GM12878 (cell line): ENCODE results near the gene RPS3A.

Experiments
- CEBPZ ChIP-seq: fragments of 150-350 bp; IDR thresholded peaks from 2 replicates; pipeline ENCODE4 v1.6.1; 2016; ENCODE audit warnings: low read depth, low read length
- EZH2 ChIP-seq: IDR thresholded peaks from 2 replicates; pipeline ENCODE4 v1.6.1; 2012; ENCODE audit warnings: low read depth, mild to moderate bottlenecking, control low read depth, inconsistent platforms, low read length, borderline replicate concordance; ENCODE audit not compliant: control insufficient read depth
- SP1 ChIP-seq: IDR thresholded peaks from one replicate; pipeline ENCODE4 v1.6.1; 2011; ENCODE audit warnings: low read depth, low read length
- TF ChIP-seq, protein P1 (sequence below): fragments of 450-650 bp; IDR thresholded peaks from 2 replicates; pipeline ENCODE4 v1.6.1; 2017; ENCODE audit warnings: mild to moderate bottlenecking
- TF ChIP-seq, protein P2 (sequence below): fragments of 450-650 bp; conservative IDR thresholded peaks from 2 replicates; pipeline ENCODE4 v1.6.1; 2017; ENCODE audit warnings: mild to moderate bottlenecking, moderate library complexity

DNA sequence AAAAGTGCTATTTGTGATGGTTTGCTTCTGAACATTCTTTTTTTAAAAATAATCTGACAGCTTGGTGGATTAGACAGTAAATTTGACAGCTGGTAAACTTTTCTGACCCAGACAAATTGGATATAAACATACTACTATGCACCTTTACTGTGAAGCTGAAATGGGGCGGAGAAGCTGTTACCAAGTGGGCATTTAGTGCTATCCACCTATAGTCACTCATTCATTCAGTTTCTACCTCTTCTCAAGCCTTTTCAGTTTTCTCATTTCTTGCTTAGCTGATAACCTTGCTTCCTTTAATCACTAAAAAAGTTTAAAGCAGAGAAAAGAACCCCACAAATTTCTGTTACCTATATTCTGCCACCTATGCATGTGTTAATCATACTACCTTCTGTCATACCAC lies 5.2 kb downstream of the RPS3A start:
- TF ChIP-seq, protein P1, sequence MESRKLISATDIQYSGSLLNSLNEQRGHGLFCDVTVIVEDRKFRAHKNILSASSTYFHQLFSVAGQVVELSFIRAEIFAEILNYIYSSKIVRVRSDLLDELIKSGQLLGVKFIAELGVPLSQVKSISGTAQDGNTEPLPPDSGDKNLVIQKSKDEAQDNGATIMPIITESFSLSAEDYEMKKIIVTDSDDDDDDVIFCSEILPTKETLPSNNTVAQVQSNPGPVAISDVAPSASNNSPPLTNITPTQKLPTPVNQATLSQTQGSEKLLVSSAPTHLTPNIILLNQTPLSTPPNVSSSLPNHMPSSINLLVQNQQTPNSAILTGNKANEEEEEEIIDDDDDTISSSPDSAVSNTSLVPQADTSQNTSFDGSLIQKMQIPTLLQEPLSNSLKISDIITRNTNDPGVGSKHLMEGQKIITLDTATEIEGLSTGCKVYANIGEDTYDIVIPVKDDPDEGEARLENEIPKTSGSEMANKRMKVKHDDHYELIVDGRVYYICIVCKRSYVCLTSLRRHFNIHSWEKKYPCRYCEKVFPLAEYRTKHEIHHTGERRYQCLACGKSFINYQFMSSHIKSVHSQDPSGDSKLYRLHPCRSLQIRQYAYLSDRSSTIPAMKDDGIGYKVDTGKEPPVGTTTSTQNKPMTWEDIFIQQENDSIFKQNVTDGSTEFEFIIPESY: no peak
- TF ChIP-seq CEBPZ (no peak), SP1 (no peak), EZH2 (no peak)
- TF ChIP-seq, protein P2, sequence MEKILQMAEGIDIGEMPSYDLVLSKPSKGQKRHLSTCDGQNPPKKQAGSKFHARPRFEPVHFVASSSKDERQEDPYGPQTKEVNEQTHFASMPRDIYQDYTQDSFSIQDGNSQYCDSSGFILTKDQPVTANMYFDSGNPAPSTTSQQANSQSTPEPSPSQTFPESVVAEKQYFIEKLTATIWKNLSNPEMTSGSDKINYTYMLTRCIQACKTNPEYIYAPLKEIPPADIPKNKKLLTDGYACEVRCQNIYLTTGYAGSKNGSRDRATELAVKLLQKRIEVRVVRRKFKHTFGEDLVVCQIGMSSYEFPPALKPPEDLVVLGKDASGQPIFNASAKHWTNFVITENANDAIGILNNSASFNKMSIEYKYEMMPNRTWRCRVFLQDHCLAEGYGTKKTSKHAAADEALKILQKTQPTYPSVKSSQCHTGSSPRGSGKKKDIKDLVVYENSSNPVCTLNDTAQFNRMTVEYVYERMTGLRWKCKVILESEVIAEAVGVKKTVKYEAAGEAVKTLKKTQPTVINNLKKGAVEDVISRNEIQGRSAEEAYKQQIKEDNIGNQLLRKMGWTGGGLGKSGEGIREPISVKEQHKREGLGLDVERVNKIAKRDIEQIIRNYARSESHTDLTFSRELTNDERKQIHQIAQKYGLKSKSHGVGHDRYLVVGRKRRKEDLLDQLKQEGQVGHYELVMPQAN: no peak
